CD14-positive monocyte (primary cell): ENCODE data around the gene RPRD1A. TPM values are rescaled to one million over a fixed set of nuclear protein-coding genes. Genes with fewer than 3 reads are reported as not detected.

Experiments
- DNase-seq, 3 donors: peaks; one replicate each; pipeline ENCODE4 v3.0.0-alpha.2; 2011 to 2022
- H2AFZ ChIP-seq: 2 replicates; pipeline ENCODE4 v1.6.0; 2012; ENCODE audit warnings: mild to moderate bottlenecking, low read depth, low read length, inconsistent platforms; ENCODE audit not compliant: insufficient read depth, poor library complexity, severe bottlenecking
- H3K27ac ChIP-seq, 2 donors: 1 replicate in 1 of 2; 2 replicates in 1 of 2; pipeline ENCODE4 v1.5.1; 2012 to 2013; ENCODE audit warnings: low read length in 2 of 2, control low read depth in 1 of 2, inconsistent platforms in 1 of 2, low read depth in 1 of 2, mild to moderate bottlenecking in 1 of 2
- H3K27me3 ChIP-seq, 2 donors: one replicate each; pipeline versions ENCODE4 v1.6.0 to v1.6.1; 2011 to 2013; ENCODE audit warnings: low read length in 2 of 2; ENCODE audit not compliant: control insufficient read depth in 2 of 2, insufficient read depth in 2 of 2
- H3K36me3 ChIP-seq, 2 donors: replicated peaks in 1 of 2; 1 replicate in 1 of 2; 2 replicates in 1 of 2; pipeline versions ENCODE4 v1.5.1 to v1.6.1; 2012 to 2013; ENCODE audit warnings: low read length in 2 of 2, control low read depth in 1 of 2, inconsistent platforms in 1 of 2, mild to moderate bottlenecking in 1 of 2; ENCODE audit not compliant: insufficient read depth in 2 of 2, control insufficient read depth in 1 of 2
- H3K4me1 ChIP-seq, 2 donors: 1 replicate in 1 of 2; 2 replicates in 1 of 2; pipeline versions ENCODE4 v1.5.1 to v1.6.1; 2012 to 2013; ENCODE audit warnings: low read length in 2 of 2, control low read depth in 1 of 2, inconsistent platforms in 1 of 2, mild to moderate bottlenecking in 1 of 2, moderate library complexity in 1 of 2; ENCODE audit not compliant: insufficient read depth in 2 of 2, control insufficient read depth in 1 of 2
- H3K4me2 ChIP-seq: replicated peaks from 2 replicates; pipeline ENCODE3; 2012; ENCODE audit warnings: low read length, moderate library complexity, mild to moderate bottlenecking; ENCODE audit not compliant: poor library complexity, severe bottlenecking; ENCODE audit errors: extremely low read depth
- H3K4me3 ChIP-seq, 3 experiments: fragments of 200-600 bp in 1 of 3; sonication (generic) in 1 of 3; replicated peaks in 1 of 3; 1 replicate in 2 of 3; 2 replicates in 1 of 3; pipeline ENCODE4 v1.5.1; 2011 to 2013; ENCODE audit warnings: low read length in 3 of 3, mild to moderate bottlenecking in 3 of 3, control low read depth in 2 of 3, low read depth in 2 of 3, inconsistent platforms in 1 of 3, moderate library complexity in 1 of 3
- H3K79me2 ChIP-seq: 2 replicates; pipeline ENCODE4 v1.6.0; 2012; ENCODE audit warnings: mild to moderate bottlenecking, control low read depth, inconsistent platforms, low read length, moderate library complexity; ENCODE audit not compliant: insufficient read depth
- H3K9ac ChIP-seq: 2 replicates; pipeline ENCODE4 v1.6.0; 2017; ENCODE audit warnings: low read length, mild to moderate bottlenecking; ENCODE audit not compliant: insufficient read depth, poor library complexity, severe bottlenecking
- H3K9me3 ChIP-seq, 2 donors: replicated peaks in 1 of 2; 1 replicate in 1 of 2; 2 replicates in 1 of 2; pipeline versions ENCODE4 v1.5.1 to v1.6.1; 2012 to 2013; ENCODE audit warnings: low read length in 2 of 2, control low read depth in 1 of 2; ENCODE audit not compliant: control insufficient read depth in 1 of 2, insufficient read depth in 1 of 2
- H4K20me1 ChIP-seq: 2 replicates; pipeline ENCODE4 v1.6.0; 2012; ENCODE audit warnings: mild to moderate bottlenecking, low read length, control low read depth, moderate library complexity; ENCODE audit not compliant: insufficient read depth
- H3K27ac Mint-ChIP-seq, 7 donors: one replicate each; pipeline ENCODE4 v1.8.0; 2020; ENCODE audit warnings: mild to moderate bottlenecking in 7 of 7, mixed read lengths in 7 of 7, moderate library complexity in 6 of 7, inconsistent platforms in 2 of 7
- H3K27me3 Mint-ChIP-seq, 3 donors: one replicate each; pipeline ENCODE4 v1.8.0; 2021 to 2022; ENCODE audit warnings: low read depth in 3 of 3, mild to moderate bottlenecking in 3 of 3, mixed read lengths in 3 of 3, moderate library complexity in 3 of 3, inconsistent platforms in 1 of 3
- H3K36me3 Mint-ChIP-seq, 2 donors: one replicate each; pipeline ENCODE4 v1.8.0; 2020; ENCODE audit warnings: mixed read lengths in 2 of 2, inconsistent platforms in 1 of 2, mild to moderate bottlenecking in 1 of 2
- H3K4me1 Mint-ChIP-seq: one replicate; pipeline ENCODE4 v1.8.0; 2020; ENCODE audit warnings: mild to moderate bottlenecking, mixed read lengths
- H3K4me3 Mint-ChIP-seq, 2 donors: one replicate each; pipeline ENCODE4 v1.8.0; 2020; ENCODE audit warnings: mild to moderate bottlenecking in 2 of 2, mixed read lengths in 2 of 2, moderate library complexity in 1 of 2
- H3K9me3 Mint-ChIP-seq, 7 donors: one replicate each; pipeline ENCODE4 v1.8.0; 2020 to 2022; ENCODE audit warnings: mixed read lengths in 7 of 7, mild to moderate bottlenecking in 6 of 7, moderate library complexity in 6 of 7, inconsistent platforms in 2 of 7
- CTCF ChIP-seq: fragments of 200-600 bp; IDR thresholded peaks from one replicate; pipeline ENCODE4 v1.8.0; 2022; ENCODE audit warnings: antibody characterized with exemption, mild to moderate bottlenecking
- WGBS: methylation state at CpG from one replicate; pipeline ENCODE4 v1.1.5; 2013; ENCODE audit warnings: missing lambda C conversion rate; ENCODE audit not compliant: insufficient coverage; 5-methylcytosine and 5-hydroxymethylcytosine counted together
- intact Hi-C, 2 donors: fragments of 100-400 bp; cut with micrococcal nuclease; formaldehyde crosslinking; loops; one replicate each; pipeline versions ENCODE4 v1.15.0 to v1.15.1; 2023
- polyA plus RNA-seq, 3 donors: library from polyadenylated mRNA; depleted of rRNA in 1 of 3; unstranded in 2 of 3; stranded (reverse) in 1 of 3; fragments of 300-500 nt in 2 of 3; fragments of >200 nt in 1 of 3; fragmentation: Illumina TruSeq in 2 of 3; gene quantifications; 1 replicate in 2 of 3; 2 replicates in 1 of 3; pipeline ENCODE4 v1.2.3, GENCODE V29; 2012 to 2021

Gene RPRD1A
- polyA plus RNA-seq, 3 donors, result 10.0 to 30.3 (median 10.9) TPM

DNA sequence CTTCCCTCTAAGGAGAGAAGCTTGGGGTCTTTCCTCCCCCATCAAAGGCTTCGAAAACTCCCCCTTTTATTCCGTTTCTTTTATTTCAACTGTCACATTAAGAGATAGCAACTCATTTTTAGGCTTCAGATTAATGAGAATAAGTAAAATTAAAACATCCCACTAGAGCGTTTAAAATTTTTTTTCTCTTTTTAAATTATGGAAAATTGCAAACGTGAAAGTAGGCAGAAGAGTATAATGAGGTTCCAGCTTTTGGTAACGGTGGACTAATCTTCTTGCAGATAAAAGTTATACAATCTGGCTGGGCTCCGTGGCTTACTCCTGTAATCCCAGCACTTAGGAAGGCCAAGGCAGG, 116.8 kb downstream of the RPRD1A start:
- peak; percentile 61 for TF ChIP-seq CTCF
- no peak for DNase-seq
- no peak overlapping the region for H3K27ac Mint-ChIP-seq
- Histone ChIP-seq H3K27me3 (peaks cover 0 to 11% of the 10 kb centered on the region in 2 donors), H3K4me1 (peaks cover 8 to 9% of the 10 kb centered on the region in 2 donors), H3K9ac (no peak overlapping the region), H3K27ac (no peak overlapping the region), H3K4me2 (peak overlapping the region; percentile 95), H3K79me2 (no peaks in the 10 kb centered on the region), H2AFZ (peak overlapping the region; percentile 92), H4K20me1 (no peaks in the 10 kb centered on the region), H3K4me3 (peak overlapping the region in 1 of 3 experiments; percentile 78), H3K36me3 (no peaks in the 10 kb centered on the region), H3K9me3 (no peaks in the 10 kb centered on the region)
- peaks cover 0 to 7% (median 0%) of the 10 kb centered on the region in 7 donors for H3K9me3 Mint-ChIP-seq
- H3K4me1 Mint-ChIP-seq, result peaks cover 9% of the 10 kb centered on the region
- H3K27me3 Mint-ChIP-seq, result peaks cover 7 to 28% (median 13%) of the 10 kb centered on the region in 3 donors
- WGBS, result 22% methylated on average over 1 of the region's 6 CpGs
- H3K4me3 Mint-ChIP-seq, result peak overlapping the region in 1 of 2 donors; percentile 77
- no peaks in the 10 kb centered on the region for H3K36me3 Mint-ChIP-seq
- intact Hi-C loops, result loop anchor here (2.0 to 5.0 kb wide), 3 partner anchors 192 to 563 kb away; no protein-coding TSS in a partner anchor

DNA sequence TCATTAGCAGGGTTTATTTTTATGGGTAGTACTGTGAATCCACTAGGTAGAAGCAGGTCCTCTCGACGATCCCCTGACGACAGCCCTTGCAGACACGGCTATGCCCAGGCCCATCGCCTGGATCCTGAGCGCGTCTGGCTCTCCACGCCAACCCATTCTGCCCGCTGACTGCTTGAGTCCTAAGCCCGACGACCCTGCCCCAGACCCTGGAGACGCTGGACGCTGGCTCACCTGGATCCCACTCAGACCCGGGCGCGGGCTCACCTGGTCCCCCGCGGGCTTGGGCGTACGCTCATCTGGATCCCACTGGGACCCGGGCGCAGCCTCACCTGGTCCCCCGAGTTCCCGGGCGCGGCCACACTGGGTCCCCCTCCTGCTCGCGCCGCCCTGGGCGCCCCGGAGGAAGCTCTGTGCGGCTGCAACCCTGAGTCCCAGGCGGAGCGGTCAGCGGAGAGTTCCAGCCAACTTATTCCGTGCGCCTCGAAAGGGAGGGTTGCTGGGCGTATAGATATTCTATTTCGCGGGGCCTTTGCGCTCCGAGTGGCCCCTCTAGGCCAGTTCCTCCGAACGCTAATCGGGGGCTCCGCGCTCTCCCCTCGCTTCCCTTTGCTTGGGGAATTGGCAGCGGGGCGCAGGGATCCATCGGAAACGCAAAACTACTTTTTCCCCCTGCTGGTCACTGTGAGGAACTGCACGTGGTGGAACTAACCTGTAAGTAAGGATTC, 117.3 kb downstream of the RPRD1A start:
- peaks cover 0 to 10% of the 10 kb centered on the region in 2 donors for H3K27me3 ChIP-seq
- Mint-ChIP-seq H3K4me3 (peak overlapping the region; percentile 75 to 77), H3K9me3 (peaks cover 0 to 7% (median 0%) of the 10 kb centered on the region in 7 donors), H3K36me3 (no peaks in the 10 kb centered on the region), H3K27ac (peak overlapping the region in 1 of 7 donors; percentile 31), H3K4me1 (peaks cover 9% of the 10 kb centered on the region), H3K27me3 (peaks cover 7 to 27% (median 13%) of the 10 kb centered on the region in 3 donors)
- intact Hi-C loops, result loop anchor here (2.0 to 5.0 kb wide), 3 partner anchors 191 to 563 kb away; no protein-coding TSS in a partner anchor
- H3K79me2 ChIP-seq, result no peaks in the 10 kb centered on the region
- peak overlapping the region; percentile 92 for H2AFZ ChIP-seq
- H3K36me3 ChIP-seq, result no peaks in the 10 kb centered on the region
- H4K20me1 ChIP-seq, result no peaks in the 10 kb centered on the region
- H3K9ac ChIP-seq, result peak overlapping the region; percentile 59
- no peak overlapping the region for H3K27ac ChIP-seq
- peak; percentile 52 to 73 (median 69) for DNase-seq
- H3K4me2 ChIP-seq, result peak overlapping the region; percentile 95
- WGBS, result 12% methylated on average over 45 of the region's 54 CpGs
- H3K4me3 ChIP-seq, result peak overlapping the region; percentile 25 to 78 (median 47)
- peaks cover 8 to 9% of the 10 kb centered on the region in 2 donors for H3K4me1 ChIP-seq
- no peaks in the 10 kb centered on the region for H3K9me3 ChIP-seq
- peak; percentile 97 for TF ChIP-seq CTCF
